Activated naive CD8-positive, alpha-beta T cell treated with anti-CD3 and anti-CD28 coated beads, Interleukin-2, amount 50 U/mL, for 16 hours (primary cell): ENCODE data around the gene NCKAP5.

Experiments
- DNase-seq: peaks from one replicate; pipeline ENCODE4 v3.0.0-alpha.2; 2020; ENCODE audit warnings: low read depth, low spot score

Gene NCKAP5

DNA sequence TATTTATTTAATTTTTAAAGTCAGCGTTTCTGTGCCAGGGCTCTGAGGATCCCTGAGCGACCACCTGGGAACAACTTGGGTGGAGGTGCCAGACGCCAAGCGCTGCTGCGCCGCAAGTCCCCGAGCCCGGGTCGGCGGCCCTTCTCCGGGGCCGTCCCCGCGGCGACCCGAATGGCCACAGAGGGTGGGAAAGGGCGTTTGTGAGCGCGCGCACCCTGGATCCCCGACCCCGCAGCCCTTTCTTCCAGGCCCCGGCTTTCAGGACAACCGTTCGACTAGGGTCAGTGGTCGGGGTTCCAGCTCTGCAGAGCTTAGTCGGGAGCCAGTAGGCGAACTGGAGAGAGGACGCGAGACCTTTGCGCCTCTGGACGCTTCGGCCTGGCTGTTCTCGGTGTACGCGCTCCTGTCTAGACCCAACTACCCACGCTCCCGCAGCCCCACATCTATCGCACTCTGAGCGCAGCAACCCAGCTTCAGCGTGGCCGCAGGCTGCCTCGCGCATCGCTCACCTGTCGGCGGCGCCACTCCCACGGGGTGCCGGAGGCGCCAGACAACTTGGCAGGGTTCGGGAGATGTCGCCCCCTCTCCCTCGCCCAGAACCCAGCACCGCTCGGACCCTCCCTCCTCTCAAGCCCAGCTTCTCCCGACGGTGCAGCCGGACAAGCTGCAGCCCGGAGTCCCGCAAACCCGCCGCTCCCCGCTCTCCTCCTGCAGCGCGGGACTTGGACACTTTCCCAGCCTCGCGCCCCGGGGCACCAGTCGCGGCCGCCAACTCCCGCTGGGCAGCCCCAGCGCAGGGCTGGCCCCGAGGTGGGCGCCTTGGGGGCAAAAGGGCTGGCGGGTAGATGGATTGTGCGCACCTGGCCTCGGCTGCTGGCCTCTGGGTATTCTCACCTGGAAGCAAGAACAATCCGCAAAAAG is 899.0 kb downstream of the NCKAP5 start:
- no peak for DNase-seq

DNA sequence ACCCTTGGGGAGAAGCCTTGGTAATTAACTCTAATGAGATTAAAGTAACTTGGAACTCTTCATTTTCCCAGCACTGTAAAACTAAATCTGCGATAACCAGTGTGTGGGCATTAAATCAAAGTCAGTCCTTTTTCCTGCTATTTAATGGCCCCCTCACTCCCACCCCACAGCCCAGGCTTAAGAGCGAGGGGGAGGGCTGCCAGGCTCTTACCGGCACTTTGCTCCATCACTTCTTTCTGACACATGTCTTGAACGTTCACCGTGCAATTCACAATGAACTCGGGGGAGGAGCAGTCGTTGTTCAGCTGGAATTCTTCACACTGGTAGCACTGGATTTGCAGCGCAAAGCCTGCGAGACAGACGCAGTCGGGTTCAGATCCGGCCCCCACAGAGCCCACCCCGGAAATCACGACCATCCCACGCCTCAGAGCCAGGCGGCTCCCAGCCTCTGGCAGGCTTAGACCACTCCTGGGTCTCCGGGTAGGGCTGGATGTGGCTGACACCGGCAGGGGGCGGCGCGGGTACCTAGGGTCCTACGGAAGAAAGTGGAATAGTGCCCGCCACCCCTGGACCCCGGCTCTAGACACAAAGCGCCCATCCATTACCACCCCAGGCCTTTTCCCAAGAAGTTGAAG is 900.0 kb downstream of the NCKAP5 start:
- no peak for DNase-seq

DNA sequence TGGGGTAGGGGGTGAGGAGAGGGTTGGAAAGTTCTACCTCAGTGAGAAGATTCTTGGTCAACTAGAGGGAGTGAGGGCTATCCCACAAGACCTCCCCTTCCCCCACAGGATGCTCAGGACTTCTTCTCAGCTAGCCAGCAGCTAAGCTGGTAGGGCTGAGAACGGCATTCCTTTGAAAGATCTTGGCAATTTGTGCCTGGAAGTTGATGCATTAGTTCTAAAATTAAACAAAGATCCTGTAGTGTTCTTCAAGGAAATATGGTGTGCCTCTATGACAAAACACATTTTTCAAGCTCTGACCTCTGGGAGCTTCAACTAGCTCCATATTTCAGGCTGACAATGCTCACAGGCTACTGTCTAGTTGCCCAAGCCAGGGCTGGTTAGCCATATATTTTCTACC is 900.6 kb downstream of the NCKAP5 start:
- no peak for DNase-seq

- DNase-seq, result no peak
These were observed 902.7 kb downstream of the NCKAP5 start for GRCh38 chr2:132665401-132666140.

DNA sequence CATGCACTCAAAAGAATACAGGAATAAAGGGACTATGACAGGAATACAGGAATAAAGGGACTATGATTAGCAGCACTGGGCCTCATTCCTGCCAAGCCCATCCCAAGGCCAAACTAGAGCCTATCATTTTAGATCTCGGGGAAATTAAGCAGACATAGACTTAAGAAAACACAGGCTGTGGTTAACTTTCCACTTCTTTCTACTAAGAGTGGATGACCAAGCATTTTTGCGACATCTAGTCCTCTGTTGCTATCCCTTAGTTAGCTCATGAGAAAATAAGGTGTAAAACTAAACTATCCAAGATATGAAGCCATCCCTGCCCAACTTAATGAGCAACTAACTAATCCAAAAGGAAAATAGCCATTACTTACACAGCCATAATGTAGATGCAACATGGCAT is 904.2 kb downstream of the NCKAP5 start:
- no peak for DNase-seq

DNA sequence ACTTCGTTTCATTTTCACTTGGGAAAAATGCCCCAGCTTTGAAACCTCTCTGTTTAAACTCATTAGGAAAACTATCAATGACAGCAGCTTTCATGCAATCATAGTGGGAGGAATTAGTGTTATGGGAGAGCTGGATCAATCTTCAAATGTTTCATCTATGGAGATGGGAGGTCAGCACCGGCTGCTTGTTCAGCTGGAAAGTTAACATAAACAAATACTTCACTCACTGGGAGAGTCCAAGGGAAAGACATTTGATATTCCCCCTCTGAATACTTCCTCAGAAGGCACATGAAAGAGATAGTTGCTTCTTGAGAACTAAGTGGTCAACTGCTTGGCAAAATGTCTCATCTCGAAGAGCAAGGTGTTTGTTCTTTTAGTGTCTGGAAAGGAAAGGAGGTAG is 905.5 kb downstream of the NCKAP5 start:
- no peak for DNase-seq

DNA sequence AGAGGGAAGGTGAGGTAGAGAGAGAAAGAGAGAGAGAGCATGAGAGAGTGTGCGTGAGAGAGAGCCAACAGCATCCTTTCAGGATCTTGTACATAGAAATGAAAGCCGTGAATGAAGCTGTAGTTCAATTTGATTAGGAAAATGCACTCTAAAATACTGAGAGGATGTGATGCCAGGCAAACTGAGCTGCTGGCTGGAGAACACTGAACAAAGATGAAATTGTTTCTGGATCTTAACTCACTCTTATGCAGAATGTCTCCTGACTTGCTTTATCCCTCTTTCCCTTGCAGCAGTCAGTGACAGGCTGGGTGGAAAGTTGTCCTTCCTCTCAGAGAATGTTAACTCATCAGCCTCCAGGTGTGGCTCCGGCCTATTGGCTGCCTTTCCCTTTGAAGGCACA is 908.9 kb downstream of the NCKAP5 start:
- no peak for DNase-seq

DNA sequence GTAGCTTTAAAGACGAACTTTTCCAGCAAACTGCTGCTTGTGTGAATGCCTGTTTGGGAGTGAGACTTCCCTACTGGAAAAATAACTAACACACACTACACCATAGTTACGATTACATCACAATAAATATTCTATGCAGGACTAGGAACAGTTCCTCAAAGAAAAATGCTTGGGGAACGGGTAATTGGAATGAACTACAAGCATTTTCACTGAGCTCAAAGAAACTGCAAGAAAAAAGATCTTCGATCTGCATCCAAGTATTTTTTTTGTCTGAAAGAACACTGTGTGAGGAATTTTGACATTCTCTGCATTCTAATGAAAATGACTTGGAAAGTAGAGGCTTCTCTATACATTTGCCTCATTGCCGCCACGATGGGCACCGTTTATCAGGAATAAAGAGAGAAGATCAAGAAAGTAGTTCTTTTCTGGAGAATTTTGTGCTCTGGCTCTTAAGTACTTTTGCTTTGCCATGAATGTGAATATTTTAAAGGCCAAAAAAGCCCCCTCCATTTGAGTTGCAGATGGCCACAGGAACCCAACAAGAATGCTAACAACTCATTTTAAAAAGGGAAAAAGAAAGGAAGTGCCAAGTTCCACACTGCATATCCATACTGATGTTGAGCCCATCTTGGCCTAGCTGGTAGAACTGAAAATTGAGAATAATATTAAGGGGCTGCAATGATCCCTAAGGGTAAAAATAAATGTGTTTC is 911.8 kb downstream of the NCKAP5 start:
- DNase-seq, result no peak

DNA sequence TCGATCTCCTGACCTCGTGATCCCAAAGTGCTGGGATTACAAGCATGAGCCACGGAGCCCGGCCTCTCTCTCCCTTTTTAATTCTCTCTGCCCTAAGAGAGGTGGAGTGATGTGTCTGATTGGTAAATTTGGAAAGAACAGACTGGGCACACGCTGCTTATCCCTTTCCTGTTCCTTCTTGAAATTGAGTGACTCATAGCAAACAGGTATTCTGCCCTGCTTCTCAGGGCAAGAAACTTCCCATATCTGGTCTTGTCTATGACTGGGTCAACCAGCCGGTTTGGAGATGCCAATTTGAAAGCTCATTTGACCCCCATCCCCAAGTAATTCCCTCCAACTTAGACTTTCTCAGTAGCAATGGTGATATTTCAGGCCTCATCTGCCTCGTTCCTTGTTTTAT is 913.3 kb downstream of the NCKAP5 start:
- DNase-seq, result no peak

GRCh38 chr2:132654335-132654734 is 913.9 kb downstream of the NCKAP5 start:
- DNase-seq, result no peak

DNA sequence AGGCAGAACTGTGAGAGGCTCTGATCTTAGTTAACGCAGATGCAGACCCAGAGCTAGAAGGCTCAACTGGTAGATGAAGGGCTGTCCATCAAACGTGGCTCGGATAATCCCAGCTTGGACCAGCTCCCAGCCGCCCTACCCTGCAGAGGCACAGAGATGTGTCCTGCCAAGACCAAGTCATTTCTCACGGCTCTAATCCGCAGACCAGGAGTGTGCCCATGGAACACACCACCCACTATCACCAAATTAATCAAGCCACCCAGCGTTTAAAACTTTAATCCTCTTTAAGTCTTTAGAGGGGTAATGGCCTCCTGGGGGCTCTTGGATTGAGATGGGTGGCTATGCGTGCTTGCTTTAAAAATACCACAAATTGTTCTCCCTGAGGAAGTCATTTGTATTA is 915.8 kb downstream of the NCKAP5 start:
- no peak for DNase-seq

GRCh38 chr2:132651115-132652045 is 916.9 kb downstream of the NCKAP5 start:
- no peak for DNase-seq

DNA sequence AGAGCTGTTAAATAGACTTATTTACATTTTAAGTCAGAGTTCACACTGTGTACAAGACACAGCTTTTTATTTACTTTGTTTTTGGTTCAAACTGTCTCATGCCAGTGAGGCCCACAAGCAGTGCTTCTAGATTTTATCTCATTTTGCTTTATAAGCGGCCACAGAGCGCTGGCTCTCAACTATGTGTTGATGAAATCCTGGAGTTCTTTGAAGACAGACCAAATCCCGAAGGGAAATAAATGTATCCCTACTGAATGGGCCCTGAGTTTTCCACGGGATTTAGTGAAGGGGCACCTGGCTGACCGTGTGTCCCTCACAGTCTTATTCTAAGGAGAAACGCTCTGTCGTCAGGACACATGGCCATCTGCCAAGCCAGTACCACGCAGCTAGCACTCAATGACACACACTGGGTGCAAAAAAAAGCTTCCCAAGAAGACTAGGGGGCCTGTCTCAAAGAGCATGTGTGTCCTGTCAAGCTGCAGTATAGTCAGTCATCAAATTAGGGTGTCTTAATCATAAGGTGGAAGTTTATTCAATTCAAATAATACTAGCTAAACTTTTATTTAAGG is 921.6 kb downstream of the NCKAP5 start:
- DNase-seq, result no peak

DNA sequence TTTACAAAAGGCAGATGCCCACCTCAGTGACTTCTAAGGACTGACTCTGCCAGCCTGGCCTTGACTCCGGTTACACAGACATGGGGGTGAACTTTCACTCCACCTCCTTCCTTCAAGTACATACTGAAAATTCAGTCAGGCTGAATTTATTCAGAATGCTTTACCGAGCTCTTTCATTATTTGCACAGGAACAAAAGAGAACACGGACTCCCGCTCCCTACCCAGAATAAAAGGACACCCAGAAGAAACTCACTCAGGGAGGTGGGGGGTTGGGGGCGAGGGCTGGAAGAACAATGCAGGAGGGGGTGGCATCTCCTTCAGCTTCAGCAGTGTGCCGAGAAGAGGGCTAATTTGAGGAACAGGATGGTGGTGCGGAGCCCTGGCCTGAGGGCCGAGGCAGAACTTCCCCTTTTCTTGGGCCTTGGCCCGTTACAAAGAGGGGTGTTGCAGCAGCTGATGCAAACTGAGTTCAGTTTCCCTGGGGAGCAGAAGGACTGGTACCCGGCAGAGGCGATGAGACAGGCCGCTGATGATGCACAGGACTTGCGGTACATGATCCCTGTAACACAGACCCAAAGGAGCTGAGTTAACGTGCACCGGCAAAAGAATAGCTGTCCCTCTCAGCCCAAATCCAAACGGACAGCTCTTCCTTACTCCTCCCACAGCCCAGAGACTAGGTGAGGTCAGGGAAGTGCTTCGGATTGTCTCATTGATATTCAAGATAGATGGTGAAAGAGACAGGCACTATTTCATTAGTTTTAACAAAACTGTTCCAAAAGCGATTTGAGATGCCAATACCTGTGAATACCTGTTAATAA is 922.3 kb downstream of the NCKAP5 start:
- DNase-seq, result no peak

DNA sequence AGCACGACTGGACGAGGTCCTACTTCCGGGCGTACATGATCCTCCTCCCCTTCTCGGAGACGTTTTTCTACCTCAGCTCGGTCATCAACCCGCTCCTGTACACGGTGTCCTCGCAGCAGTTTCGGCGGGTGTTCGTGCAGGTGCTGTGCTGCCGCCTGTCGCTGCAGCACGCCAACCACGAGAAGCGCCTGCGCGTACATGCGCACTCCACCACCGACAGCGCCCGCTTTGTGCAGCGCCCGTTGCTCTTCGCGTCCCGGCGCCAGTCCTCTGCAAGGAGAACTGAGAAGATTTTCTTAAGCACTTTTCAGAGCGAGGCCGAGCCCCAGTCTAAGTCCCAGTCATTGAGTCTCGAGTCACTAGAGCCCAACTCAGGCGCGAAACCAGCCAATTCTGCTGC is 923.1 kb downstream of the NCKAP5 start:
- no peak for DNase-seq

GRCh38 chr2:132642415-132642814 is 925.8 kb downstream of the NCKAP5 start:
- DNase-seq, result no peak

- no peak for DNase-seq
These were observed 926.4 kb downstream of the NCKAP5 start for GRCh38 chr2:132641819-132642218.

- no peak for DNase-seq
These were observed 928.1 kb downstream of the NCKAP5 start for GRCh38 chr2:132640116-132640515.

DNA sequence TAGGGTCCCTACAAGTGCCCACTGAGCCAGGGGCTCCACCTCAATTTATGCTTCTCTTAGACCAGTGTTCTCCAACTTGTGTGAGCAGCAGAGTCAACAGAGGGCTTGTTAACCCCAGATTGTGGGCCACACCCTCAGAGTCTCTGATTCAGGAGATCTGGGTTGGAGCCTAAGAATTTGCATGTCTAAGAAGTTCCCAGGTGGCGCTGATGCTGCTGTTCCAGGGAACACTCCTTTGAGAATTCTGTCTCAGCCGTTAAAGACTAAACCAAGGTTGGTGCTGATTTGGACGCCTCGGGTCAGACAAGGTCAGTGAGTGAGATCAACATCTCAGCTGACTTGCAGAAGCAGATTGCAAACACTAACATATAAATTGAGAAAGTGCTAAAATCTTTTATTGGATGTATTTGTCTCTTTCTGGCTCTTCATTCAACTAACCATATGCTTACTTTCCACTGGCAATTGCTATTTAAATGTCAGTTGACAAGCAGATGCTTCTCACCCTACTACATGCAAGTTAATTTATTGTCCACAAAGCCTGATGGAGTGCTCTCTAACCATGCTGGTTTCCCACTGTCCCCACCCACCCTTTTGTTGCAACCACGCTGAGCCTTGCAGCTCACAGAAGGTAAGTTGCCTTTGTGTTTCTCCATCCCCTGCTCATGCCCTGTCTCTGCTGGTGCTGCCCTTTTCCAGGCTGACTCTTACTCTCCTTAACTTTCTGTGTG is 929.8 kb downstream of the NCKAP5 start:
- DNase-seq, result no peak
